Esophagus squamous epithelium (tissue), 5 donors: ENCODE data around the gene NPPA. TPM values are rescaled to one million over a fixed set of nuclear protein-coding genes. Genes with fewer than 3 reads are reported as not detected.

ENCODE experiments used
- DNase-seq: peaks from one replicate; lab custom pipeline; 2025; lab: John Stamatoyannopoulos, UW
- H3K27ac ChIP-seq, 4 donors: fragments of 200-600 bp; sonication (generic); one replicate each; pipeline ENCODE4 v1.5.1; 2016 to 2019; ENCODE audit warnings: mild to moderate bottlenecking in 1 of 4
- H3K27me3 ChIP-seq, 4 donors: fragments of 200-600 bp; sonication (generic); 1 replicate in 3 of 4; 2 replicates in 1 of 4; pipeline versions ENCODE4 v1.5.1 to v1.6.0; 2017 to 2021; ENCODE audit warnings: antibody characterized with exemption in 1 of 4
- H3K36me3 ChIP-seq, 3 donors: fragments of 200-600 bp; sonication (generic); one replicate each; pipeline ENCODE4 v1.5.1; 2016 to 2019
- H3K4me1 ChIP-seq, 3 donors: fragments of 200-600 bp; sonication (generic); one replicate each; pipeline ENCODE4 v1.5.1; 2017 to 2019
- H3K4me3 ChIP-seq, 4 donors: fragments of 200-600 bp; sonication (generic); 1 replicate in 3 of 4; 2 replicates in 1 of 4; pipeline ENCODE4 v1.5.1; 2016 to 2019; ENCODE audit warnings: mild to moderate bottlenecking in 2 of 4, moderate library complexity in 1 of 4
- H3K9me3 ChIP-seq, 3 donors: fragments of 200-600 bp; sonication (generic); one replicate each; pipeline ENCODE4 v1.5.1; 2016 to 2019
- POLR2A ChIP-seq, 4 donors: fragments of 450-650 bp; IDR thresholded peaks; one replicate each; pipeline ENCODE4 v1.6.1; 2017; ENCODE audit warnings: antibody characterized with exemption in 4 of 4, mild to moderate bottlenecking in 4 of 4, moderate library complexity in 3 of 4
- WGBS, 2 donors: methylation state at CpG; one replicate each; pipeline ENCODE4 v1.1.5; 2018; 5-methylcytosine and 5-hydroxymethylcytosine counted together
- intact Hi-C: fragments of 100-400 bp; cut with DNase I; formaldehyde crosslinking; loops from one replicate; pipeline ENCODE4 v1.15.0; 2022
- total RNA-seq, 4 donors: library from RNA; depleted of rRNA; stranded (reverse); fragments of >200 nt; gene quantifications; one replicate each; pipeline ENCODE4 v1.1.0, GENCODE V29; 2016
- TF ChIP-seq, protein P1 (sequence below), 6 experiments: fragments of 450-650 bp in 4 of 6; fragments of 200-600 bp in 2 of 6; sonication (generic) in 2 of 6; IDR thresholded peaks; one replicate each; pipeline ENCODE4 v1.5.1; 2016 to 2019; ENCODE audit warnings: antibody characterized with exemption in 6 of 6, mild to moderate bottlenecking in 4 of 6, moderate library complexity in 4 of 6
- donor health status: DM: yes; HTN: yes; CAD: no.

Gene NPPA
- total RNA-seq, 4 donors from 2014 or later = not detected

DNA sequence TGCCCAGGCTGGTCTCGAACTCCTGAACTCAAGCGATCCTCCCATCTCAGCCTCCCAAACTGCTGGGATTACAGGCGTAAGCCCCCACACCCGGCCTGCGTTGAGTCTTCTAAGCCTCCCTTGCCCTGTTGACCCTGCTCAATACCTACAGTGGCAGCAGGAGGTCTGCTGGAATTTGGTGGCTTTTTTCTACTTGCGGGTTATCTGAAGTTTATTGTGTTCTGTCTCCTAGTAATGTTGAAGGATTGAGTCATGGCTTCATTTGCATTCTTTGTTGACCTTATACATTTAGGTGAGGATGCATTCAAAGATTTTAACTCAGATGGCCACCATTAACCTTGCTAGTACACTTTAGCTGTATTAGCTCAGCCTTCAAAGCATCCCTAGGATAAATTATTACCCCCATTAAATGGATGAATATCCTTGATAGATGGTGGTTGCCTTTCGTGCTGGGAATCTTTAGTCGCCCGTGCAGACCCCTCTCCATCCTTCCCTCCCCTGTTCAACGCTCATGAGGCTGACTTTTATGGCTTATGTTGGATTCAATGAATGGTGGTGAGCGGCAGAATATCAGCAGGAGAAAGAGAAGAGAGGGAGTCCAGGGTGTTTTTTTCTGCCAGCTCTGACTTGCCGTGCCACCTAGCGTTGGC lies 20.9 kb upstream of the NPPA start:
- peaks cover 0 to 49% (median 0%) of the 10 kb centered on the region in 4 donors for H3K27me3 ChIP-seq
- intact Hi-C loops = no loop called here
- DNase-seq = no peak
- no peaks in the 10 kb centered on the region for H3K9me3 ChIP-seq
- 60 to 73% methylated on average over 10 to 13 of the region's 13 CpGs for WGBS, 2 donors
- no peak for TF ChIP-seq POLR2A (IDR thresholded peaks at IDR 0.05)
- TF ChIP-seq, protein P1, sequence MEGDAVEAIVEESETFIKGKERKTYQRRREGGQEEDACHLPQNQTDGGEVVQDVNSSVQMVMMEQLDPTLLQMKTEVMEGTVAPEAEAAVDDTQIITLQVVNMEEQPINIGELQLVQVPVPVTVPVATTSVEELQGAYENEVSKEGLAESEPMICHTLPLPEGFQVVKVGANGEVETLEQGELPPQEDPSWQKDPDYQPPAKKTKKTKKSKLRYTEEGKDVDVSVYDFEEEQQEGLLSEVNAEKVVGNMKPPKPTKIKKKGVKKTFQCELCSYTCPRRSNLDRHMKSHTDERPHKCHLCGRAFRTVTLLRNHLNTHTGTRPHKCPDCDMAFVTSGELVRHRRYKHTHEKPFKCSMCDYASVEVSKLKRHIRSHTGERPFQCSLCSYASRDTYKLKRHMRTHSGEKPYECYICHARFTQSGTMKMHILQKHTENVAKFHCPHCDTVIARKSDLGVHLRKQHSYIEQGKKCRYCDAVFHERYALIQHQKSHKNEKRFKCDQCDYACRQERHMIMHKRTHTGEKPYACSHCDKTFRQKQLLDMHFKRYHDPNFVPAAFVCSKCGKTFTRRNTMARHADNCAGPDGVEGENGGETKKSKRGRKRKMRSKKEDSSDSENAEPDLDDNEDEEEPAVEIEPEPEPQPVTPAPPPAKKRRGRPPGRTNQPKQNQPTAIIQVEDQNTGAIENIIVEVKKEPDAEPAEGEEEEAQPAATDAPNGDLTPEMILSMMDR (IDR thresholded peaks at IDR 0.05) = no peak
- H3K27ac ChIP-seq = no peak overlapping the region
- no peaks in the 10 kb centered on the region for H3K36me3 ChIP-seq
- H3K4me1 ChIP-seq = no peaks in the 10 kb centered on the region
- H3K4me3 ChIP-seq = no peak overlapping the region

DNA sequence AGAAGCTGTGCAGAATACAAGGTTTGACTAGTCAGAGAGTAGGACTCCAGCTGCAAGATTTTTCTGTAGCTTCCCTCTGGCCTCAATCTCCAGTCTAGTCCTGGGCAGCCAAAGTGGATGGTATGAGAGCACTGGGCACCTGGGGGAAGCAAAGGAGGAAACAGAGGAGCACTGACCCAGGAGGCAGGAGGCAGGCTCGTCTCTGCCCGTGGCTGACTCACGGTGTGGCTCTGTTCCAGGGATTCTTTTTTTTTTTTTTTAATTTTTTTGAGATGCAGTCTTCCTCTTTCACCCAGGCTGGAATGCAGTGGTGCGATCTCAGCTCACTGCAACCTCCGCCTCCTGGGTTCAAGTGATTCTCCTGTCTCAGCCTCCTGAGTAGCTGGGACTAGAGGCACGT lies 15.3 kb upstream of the NPPA start:
- Histone ChIP-seq H3K27me3 (peaks cover 0 to 75% (median 11%) of the 10 kb centered on the region in 4 donors), H3K9me3 (no peaks in the 10 kb centered on the region), H3K36me3 (no peaks in the 10 kb centered on the region), H3K4me3 (no peak overlapping the region), H3K27ac (no peak overlapping the region), H3K4me1 (peaks cover 0 to 9% (median 0%) of the 10 kb centered on the region in 3 donors)
- WGBS, 2 donors = 17 to 26% methylated on average over 3 to 6 of the region's 6 CpGs
- no peak for TF ChIP-seq POLR2A (IDR thresholded peaks at IDR 0.05)
- DNase-seq = no peak
- intact Hi-C loops = no loop called here

DNA sequence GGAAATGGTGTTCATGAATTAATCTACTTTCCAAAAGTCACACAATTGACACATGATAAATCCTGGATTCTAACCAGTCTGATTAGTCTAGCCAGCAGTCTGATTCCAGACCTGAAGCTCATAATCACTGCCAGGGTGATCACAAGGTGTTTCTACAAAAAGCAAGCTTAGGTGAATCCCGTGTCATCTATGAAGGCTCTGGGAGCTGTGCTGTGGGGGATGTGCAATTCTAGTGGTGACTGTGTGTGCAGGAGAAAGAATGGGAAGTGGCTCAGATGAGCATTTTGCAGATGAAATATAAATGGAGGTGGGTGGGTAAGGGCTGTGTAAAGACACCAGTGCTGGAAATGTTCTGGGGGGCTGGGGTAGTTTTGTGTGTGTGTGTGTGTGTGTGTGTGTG lies 13.0 kb upstream of the NPPA start:
- Histone ChIP-seq H3K4me3 (no peak overlapping the region), H3K27me3 (peaks cover 0 to 93% (median 12%) of the 10 kb centered on the region in 4 donors), H3K4me1 (peaks cover 0 to 9% (median 0%) of the 10 kb centered on the region in 3 donors), H3K9me3 (no peaks in the 10 kb centered on the region), H3K27ac (no peak overlapping the region), H3K36me3 (no peaks in the 10 kb centered on the region)
- DNase-seq = no peak
- intact Hi-C loops = no loop called here
- 50 to 82% methylated on average over 1 of the region's 1 CpG for WGBS, 2 donors
- TF ChIP-seq, protein P1 (IDR thresholded peaks at IDR 0.05) = no peak
- TF ChIP-seq POLR2A (IDR thresholded peaks at IDR 0.05) = no peak

DNA sequence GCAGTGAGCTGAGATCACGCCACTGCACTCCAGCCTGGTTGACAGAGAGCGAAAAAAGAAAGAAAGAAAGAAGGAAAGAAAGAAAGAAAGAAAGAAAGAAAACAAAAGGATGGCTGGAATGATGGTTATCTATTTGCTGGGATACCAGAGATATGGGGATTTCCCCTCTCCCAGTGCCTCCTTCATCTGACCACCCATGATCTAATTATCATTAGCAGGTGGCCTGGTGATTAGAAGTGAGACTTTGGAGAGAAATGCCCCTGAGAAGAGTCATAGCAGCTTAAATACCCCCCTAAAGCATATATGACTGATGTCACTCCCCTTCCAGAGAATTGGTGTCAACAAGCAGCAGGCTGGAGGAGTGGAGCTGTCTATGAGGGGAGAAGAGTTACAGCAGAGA lies 12.5 kb upstream of the NPPA start:
- H3K27me3 ChIP-seq = peaks cover 0 to 93% (median 12%) of the 10 kb centered on the region in 4 donors
- H3K4me3 ChIP-seq = no peak overlapping the region
- DNase-seq = no peak
- no peaks in the 10 kb centered on the region for H3K9me3 ChIP-seq
- H3K4me1 ChIP-seq = peaks cover 0 to 9% (median 0%) of the 10 kb centered on the region in 3 donors
- TF ChIP-seq, protein P1 (IDR thresholded peaks at IDR 0.05) = no peak
- no peak for TF ChIP-seq POLR2A (IDR thresholded peaks at IDR 0.05)
- H3K27ac ChIP-seq = no peak overlapping the region
- WGBS, 2 donors = 59 to 61% methylated on average over 2 of the region's 2 CpGs
- no peaks in the 10 kb centered on the region for H3K36me3 ChIP-seq
- intact Hi-C loops = no loop called here

DNA sequence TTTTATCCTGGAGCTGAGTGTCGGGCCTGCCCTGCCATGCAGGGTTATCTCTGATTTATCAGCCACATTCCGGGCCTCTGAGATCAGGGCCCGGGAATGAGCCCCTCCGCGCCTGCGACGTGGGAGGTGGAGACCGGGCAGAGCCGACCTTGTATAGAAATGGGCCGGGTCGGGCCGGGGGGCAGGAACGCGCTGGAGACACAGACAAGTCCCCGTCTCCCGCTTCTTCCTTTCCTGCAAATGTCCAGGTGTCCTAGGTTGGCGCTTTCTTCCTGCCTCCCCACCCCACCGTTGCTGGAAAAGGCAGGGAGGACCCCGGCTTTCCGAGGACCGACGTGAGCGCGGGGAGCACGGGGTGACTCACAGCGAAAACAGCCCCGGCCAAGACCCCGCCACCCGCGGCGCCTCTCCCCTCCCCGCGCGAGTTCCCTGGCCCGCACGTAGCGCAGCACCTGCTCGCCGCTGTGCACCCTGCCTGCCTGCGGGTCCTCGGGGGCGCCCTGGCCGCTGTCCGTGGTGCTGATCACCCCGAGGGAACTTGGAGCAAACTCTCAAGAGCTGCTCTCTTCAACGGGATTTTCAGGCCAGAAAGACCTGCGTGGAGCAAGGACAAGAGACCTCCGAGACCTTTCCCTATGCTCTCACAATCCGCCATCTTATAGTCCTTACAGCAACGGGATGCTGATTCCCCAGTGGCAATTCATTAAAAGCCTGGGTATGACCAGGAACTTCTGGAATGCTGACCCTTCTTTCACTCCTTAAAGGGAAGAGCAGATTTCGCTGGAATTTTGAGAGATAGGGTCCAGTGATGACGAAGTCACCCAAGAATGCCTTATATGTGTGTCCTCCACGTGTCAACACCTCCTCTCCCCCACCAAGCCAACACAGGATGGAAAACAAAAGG lies 11.6 kb upstream of the NPPA start:
- H3K27me3 ChIP-seq = peaks cover 0 to 91% (median 12%) of the 10 kb centered on the region in 4 donors
- intact Hi-C loops = no loop called here
- no peak for DNase-seq
- H3K4me3 ChIP-seq = no peak overlapping the region
- H3K27ac ChIP-seq = no peak overlapping the region
- H3K4me1 ChIP-seq = peaks cover 0 to 9% (median 0%) of the 10 kb centered on the region in 3 donors
- no peaks in the 10 kb centered on the region for H3K9me3 ChIP-seq
- H3K36me3 ChIP-seq = no peaks in the 10 kb centered on the region
- TF ChIP-seq, protein P1 (IDR thresholded peaks at IDR 0.05) = peak in 1 of 6 experiments; percentile 14
- TF ChIP-seq POLR2A (IDR thresholded peaks at IDR 0.05) = no peak
- 21 to 24% methylated on average over 5 to 6 of the region's 53 CpGs for WGBS, 2 donors
